HG03039 (cell line): Measurements from ENCODE around the gene AP2M1.
A peak's percentile ranks its signal among the peaks of the same experiment; 100 is the strongest.
"Not testable (repeated sequence)": the region's sequence is repeated elsewhere in the genome, so short reads cannot be mapped to it uniquely, and the experiment has no call there.

Experiments
- ATAC-seq: cut with Tn5 transposase; IDR thresholded peaks from one replicate; pipeline ENCODE4 v1.9.1; 2021; ENCODE audit warnings: mild to moderate bottlenecking, moderate library complexity; ENCODE audit not compliant: unreplicated experiment

The AP2M1 gene

DNA sequence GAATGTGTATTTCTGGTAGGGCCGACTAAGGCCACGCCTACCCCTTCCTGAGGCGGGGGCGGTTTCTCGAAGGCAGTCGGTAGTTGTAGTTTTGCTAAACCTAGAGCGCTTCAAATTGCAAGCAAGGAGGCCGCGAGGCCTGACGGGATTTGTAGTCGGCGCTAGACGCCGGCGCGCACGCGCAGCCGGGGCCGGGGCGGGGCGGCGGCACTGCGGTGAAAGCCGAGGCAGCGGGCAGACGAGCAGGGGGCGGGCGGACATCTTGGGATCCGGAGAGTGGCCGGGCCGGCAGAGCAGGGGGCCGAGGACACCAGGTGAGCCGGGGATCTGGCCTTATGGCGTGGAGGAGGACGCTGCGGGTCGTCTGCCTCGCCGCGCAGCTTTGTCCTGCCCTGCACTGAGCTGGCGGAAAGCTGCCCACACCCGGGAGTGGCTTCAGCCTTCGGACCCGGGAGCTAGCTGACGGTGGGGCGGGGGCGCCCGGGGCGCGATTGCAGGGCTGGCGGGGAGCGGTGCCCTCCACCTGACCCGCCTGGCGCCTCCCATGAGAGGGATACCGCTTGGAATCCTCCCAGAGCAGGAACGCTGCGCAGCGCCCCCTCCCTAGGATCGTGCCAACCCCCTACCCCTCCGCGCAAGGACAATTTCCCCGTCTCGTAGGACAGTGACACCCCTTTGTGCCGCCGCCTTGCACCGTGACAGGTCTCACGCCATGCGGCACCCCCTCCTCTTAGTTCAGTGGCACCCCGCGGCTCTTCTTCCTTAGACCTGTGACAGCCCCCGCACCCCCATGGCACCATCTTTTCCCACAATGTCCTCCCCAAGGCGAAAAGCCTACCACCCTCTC is at the start of gene AP2M1:
Gene AP2M1, plus strand, starts transcription at position 210 of the 847 bp plus-strand sequence. CDS start 2,139 bp downstream, outside the sequence.
- ATAC-seq = peak; percentile 86

DNA sequence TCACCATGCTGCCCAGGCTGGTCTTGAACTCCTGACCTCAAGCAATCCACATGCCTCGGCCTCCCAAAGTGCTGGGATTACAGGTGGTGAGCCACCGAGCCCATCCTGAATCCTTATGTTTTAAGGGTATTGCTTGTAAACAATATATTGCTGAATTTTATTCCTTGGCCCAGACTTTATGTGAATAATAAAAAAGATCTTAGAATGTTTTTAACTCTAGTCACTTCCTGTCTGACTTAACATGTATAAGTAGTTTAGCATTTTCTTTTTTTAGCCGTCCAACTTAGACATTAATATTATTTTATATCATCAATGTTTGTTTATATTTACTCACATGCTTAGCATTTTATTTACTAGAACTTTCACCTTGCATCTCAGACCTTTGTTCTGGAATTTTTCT is 48.6 kb upstream of the AP2M1 start:
- no peak for ATAC-seq

- ATAC-seq = no peak
Observed at GRCh38 chr3:184129012-184129411, 45.6 kb upstream of the AP2M1 start.

- no peak for ATAC-seq
Observed at GRCh38 chr3:184132945-184133344, 41.7 kb upstream of the AP2M1 start.

- ATAC-seq = no peak
Observed at GRCh38 chr3:184133840-184134745, 40.6 kb upstream of the AP2M1 start.

- peak; percentile 4 for ATAC-seq
Observed at GRCh38 chr3:184134746-184135148, 39.9 kb upstream of the AP2M1 start.

DNA sequence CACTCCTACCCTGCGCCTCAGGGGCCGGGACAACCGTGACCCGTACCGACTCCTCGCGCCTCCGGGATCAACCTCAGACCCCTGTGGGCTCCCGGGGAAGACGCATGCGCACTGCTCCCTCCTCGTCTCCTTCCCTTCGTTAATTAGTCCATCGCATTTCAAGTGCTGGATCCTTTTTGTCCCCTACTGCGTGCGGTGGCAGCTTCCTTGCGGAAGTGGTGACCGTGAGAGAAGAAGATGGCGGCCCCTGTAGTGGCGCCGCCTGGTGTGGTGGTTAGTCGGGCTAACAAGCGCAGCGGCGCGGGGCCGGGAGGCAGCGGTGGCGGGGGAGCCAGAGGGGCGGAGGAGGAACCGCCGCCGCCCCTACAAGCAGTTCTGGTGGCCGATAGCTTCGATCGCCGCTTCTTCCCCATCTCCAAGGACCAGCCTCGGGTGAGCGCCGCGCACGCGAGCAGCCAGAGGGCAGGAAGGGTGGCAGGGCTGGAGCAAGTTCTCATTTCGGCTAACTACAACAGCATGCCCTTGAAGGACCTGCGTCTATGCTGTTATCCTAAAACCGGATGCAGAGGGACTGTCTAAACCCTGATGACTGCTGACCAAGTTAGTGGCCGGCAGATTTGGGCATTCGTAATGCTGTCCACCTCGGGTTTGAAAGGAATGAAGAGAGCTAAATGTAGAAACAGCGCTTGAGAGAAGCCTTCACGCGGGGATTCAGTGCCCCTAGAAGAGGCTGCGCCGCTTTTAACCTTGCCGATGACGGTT is 39.3 kb upstream of the AP2M1 start, which contains the start of gene EIF2B5:
Gene EIF2B5, plus strand, starts transcription at position 210 of the 762 bp plus-strand sequence. Its CDS starts 28 bp downstream, at position 238.
- peak; percentile 83 for ATAC-seq

- no peak for ATAC-seq
Observed at GRCh38 chr3:184135911-184136260, 38.8 kb upstream of the AP2M1 start.

DNA sequence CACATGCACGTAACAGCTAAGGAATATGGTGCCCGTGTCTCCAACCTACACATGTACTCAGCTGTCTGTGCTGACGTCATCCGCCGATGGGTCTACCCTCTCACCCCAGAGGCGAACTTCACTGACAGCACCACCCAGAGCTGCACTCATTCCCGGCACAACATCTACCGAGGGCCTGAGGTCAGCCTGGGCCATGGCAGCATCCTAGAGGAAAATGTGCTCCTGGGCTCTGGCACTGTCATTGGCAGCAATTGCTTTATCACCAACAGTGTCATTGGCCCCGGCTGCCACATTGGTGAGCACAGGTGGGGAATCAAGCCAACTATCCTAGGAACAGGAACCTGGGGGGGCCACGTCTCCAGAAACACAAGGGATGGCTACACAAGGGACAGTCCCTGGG is 34.2 kb upstream of the AP2M1 start:
- ATAC-seq = no peak

DNA sequence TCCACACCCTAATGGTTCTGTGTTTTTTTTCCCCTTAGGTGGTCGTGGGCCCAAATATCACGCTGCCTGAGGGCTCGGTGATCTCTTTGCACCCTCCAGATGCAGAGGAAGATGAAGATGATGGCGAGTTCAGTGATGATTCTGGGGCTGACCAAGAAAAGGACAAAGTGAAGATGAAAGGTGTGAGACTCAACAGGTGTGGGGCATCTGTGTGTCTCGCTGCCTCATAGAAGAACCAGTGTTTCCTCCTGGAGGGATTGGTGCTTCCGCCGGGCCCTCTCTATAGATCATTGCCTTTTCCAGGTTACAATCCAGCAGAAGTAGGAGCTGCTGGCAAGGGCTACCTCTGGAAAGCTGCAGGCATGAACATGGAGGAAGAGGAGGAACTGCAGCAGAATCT is 32.5 kb upstream of the AP2M1 start:
- no peak for ATAC-seq

DNA sequence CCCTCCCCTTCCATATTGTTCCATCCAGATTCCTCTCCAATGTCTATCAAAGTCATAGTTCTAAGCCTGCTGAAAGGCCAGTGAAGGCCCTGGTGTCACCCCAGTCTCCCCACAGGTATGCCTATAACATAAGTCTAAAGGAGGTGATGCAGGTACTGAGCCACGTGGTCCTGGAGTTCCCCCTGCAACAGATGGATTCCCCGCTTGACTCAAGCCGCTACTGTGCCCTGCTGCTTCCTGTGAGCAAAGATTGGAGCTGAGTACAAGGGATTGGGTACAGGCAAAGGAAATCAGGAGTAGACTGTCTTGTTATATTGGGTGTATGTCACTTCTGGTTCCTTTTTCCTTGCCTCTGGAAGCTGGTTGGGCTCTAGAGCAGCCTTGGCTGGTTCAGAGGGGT is 31.3 kb upstream of the AP2M1 start:
- ATAC-seq = no peak

DNA sequence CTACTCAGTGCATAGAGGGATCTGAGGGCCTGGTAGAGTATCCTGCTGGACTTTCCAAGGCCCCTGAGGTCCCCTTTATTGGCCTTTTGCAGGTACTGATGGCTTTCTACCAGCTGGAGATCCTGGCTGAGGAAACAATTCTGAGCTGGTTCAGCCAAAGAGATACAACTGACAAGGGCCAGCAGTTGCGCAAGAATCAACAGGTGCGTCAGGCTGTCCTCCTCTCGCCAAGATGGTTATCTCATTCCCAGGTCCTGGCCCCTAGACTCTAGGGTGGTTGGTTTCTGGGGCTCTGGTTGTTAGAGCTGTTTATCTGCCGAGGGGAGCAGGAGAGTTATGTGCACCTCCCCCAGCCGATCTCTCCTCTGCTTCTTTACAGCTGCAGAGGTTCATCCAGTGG is 30.1 kb upstream of the AP2M1 start:
- ATAC-seq = no peak

DNA sequence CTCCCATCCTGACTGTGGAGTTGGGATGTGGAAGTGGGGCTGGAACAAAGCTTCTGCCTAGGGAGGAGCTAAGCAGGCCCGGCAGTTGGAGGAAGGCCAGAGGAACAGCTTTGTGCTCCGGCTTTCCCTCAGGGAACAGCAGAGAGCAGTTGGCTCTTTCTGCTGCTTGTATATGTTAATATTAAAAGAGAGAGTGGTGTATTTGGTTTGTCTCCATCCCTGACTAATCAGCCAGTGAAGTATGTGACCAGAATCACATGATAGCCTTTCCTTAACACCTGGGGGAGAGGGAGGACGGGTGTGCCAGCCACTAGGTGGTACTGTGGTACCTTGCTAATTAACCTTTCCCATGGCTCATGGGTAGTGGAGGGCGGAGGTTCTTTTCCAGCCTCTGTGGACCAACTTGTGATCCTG is 29.5 kb upstream of the AP2M1 start:
- ATAC-seq = no peak

DNA sequence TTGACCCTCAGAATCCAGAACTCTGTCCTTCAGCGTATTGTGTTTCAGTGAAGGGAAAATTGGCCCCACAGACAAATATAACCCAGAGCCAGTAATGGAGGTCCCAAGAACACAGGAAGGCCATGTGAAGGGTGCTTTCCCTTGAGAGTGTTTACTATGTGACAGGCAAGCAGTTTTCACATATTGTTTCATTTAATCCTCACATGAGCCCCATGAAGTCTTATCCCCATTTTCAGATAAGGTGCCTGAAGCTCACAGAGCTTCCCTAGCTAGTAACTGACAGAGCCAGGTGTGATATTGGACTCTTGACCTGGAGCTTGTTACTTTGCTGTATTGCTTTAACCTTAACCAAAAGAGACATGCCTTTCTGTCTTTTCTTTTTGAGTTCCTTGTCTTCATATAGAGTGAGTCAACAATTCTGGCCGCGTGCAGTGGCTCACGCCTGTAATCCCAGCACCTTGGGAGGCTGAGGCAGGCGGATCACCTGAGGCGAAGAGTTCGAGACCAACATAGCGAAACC is 28.8 kb upstream of the AP2M1 start:
- no peak for ATAC-seq

DNA sequence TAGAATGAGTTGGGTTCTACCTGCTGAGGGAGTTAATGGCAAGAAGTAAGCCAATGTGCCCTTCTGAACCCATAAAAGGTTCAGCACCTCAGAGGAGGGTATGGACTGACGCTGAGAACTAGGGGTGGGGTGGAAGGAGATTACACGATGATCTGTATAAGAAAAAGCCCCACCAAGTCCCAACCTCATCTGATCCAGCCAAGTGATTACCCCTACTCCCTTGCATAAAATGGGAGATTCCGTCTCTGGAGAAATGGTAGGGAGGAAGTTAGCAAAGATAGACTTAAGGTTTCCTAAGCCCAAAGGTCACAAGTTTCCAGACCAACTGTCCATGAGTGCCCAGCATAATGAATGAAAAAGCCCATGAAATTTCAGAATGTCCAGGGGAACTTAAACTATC is 26.6 kb upstream of the AP2M1 start:
- no peak for ATAC-seq

DNA sequence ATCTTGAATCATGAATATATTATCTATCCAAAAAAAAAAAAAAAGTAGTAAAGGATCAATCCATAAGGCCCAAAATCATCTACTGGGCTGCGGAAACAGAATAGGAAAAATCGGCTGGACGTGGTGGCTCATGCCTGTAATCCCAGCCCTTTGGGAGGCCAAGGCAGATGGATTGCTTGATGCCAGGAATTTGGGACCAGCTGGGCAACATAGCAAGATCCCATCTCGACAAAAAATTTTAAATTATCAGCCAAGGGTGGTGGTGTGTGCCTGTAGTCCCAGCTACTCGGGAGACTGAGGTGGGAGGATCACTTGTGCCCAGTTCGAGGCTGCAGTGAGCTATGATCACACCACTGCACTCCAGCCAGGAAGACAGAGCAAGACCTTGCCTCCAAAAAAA is 25.5 kb upstream of the AP2M1 start:
- ATAC-seq = no peak

DNA sequence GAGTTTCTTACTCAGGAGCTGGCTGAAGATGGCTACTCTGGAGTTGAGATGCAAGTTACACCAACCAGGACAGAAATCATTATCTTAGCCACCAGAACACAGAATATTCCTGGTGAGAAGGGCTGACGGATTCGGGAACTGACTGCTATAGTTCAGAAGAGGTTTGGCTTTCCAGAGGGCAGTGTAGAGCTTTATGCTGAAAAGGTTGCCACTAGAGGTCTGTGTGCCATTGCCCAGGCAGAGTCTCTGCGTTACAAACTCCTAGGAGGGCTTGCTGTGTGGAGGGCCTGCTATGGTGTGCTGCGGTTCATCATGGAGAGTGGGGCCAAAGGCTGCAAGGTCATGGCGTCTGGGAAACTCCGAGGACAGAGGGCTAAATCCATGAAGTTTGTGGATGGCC is 24.9 kb upstream of the AP2M1 start:
- ATAC-seq = not testable (repeated sequence)

DNA sequence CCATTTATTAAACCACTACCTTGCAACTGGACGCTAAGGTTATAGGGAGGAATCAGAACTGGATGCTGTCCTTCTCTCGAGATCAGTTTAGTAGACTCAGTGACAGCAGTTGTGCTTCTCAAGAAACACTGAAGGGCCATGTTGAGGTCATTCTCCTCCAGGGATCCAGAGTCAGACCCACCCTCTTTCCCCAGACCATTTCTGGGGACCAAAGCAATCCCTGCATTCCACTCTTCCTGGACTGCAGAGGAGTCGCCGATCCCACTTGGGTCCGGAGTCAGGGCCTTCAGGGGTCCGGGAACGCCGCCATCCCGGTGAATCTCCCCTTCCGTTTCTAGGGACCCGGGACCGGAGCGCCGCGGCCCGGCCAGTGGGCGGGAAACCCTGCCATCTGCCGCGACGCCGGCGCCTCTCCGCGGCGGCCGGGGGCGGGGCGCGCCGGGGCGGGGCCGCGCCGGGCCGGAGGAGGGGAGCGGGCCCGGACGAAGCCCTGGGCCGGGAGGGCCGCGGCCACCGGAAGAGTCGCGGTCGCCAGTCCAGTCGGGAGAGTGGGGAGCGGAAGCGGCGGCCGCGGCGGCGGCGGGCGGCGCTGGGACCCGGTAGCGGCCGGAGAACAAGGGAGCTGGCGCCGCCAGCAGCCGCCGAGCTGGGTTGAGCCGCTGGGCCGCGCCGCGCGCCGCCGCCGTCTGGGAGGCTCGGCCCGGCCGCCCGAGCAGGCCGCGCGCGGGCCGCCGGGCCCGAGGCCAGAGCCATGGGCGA is 19.6 kb upstream of the AP2M1 start, which contains the start of gene DVL3:
Gene DVL3, plus strand, starts transcription at position 493 of the 759 bp plus-strand sequence. Its CDS starts 259 bp downstream, at position 752.
- ATAC-seq = peak; percentile 77

DNA sequence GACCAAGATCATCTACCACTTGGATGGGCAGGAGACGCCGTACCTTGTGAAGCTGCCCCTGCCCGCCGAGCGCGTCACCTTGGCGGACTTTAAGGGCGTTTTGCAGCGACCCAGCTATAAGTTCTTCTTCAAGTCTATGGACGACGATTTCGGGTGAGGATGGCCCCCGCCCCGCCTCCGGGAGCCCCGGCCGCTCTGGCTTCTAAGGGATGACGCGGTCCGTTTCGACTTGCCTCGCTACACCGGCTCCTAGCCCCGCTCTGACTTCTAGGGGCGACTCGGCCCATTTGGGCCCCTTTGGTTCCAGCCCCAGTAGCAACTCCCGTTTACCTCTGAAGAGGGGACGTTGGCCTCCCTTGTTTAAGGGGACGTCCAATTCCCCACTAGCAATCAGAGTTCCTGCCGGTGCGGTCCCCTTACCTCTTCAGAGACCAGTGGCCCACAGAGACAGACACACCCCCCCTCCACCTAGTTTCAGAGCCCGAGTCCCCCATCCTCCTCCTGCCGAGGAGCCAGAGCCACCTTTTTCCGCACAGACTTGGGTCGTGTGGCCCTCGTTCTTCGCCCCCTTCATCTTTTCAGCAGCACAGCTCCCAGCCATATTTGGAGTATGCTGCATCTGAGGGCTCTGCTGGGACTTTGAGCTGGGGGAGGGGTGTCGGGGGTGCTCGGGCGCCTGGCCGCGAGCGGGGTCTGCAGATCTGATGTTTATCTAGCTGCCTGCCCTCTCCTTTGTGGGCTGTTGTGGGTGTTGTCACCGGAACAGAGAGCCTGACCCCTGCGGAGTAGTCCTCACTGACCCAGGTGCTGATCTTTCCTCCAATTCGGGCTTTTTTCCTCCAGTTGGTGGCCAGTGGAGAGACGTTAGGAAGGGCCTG is 18.8 kb upstream of the AP2M1 start:
- ATAC-seq = peak; percentile 32
